Stimulated activated CD4-positive, alpha-beta T cell treated with anti-CD3 and anti-CD28 coated beads, Interleukin-4, amount 100 ng/mL, for 4 hours (primary cell): ENCODE data around the gene MDFIC2.

Experiments used
- DNase-seq, 2 experiments: peaks; one replicate each; pipeline ENCODE4 v3.0.0-alpha.2; 2020

The MDFIC2 gene

GRCh38 chr3:70177881-70178645 lies 134.4 kb downstream of the MDFIC2 start:
- DNase-seq: no peak

- DNase-seq: no peak
Observed at GRCh38 chr3:70176224-70176623, 136.2 kb downstream of the MDFIC2 start.

GRCh38 chr3:70156808-70157207 lies 155.6 kb downstream of the MDFIC2 start:
- no peak for DNase-seq

GRCh38 chr3:70150599-70150998 lies 161.8 kb downstream of the MDFIC2 start:
- DNase-seq: no peak

- DNase-seq: no peak
Observed at GRCh38 chr3:70149714-70150400, 162.6 kb downstream of the MDFIC2 start.
